ENCODE measurements around the gene MDGA2.

The MDGA2 gene

GRCh38 chr14:46840944-46841720 is 834.3 kb downstream of the MDGA2 start:
- no peak for DNase-seq

- DNase-seq = no peak
Observed at GRCh38 chr14:46820291-46820690, 855.1 kb downstream of the MDGA2 start.

- DNase-seq = no peak
Observed at GRCh38 chr14:46819117-46819516, 856.3 kb downstream of the MDGA2 start.

- DNase-seq = peak; percentile 80
Observed at GRCh38 chr14:46818147-46818546, 857.3 kb downstream of the MDGA2 start.

DNA sequence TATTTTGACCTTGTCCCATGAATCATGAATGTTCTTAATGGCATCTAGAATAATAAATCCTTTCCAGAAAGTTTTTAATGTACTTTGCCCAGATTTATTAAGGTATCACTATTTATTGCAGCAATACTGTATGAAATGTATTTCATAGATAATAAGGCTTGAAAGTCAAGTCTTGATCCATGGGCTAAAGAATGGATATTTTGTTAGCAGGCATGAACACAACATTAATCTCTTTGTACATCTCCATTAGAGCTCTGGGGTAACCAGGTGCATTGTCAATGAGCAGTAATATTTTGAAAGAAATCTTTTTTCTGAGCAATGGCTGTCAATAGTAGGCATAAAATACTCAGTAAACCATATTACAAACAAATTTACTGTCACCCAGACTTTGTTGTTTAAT is 882.3 kb downstream of the MDGA2 start:
- DNase-seq = no peak
